ENCODE measurements around the gene PDE8B.

The PDE8B gene

GRCh38 chr5:77181596-77182304 lies 28.7 kb upstream of the PDE8B start:
- Histone ChIP-seq H3K9me3 (ENCODE audit: low read length) (no peaks in the 10 kb centered on the region), H2AFZ (ENCODE audit: low read length) (no peak overlapping the region), H3K27ac (ENCODE audit: low read depth, low read length, poor library complexity, severe bottlenecking) (no peak overlapping the region), H3K9me2 (ENCODE audit: low read depth, low read length) (no peaks in the 10 kb centered on the region), H3K36me3 (ENCODE audit: insufficient read depth, low read length) (no peaks in the 10 kb centered on the region), H3K79me2 (ENCODE audit: insufficient read depth, low read length) (no peaks in the 10 kb centered on the region), H3K4me2 (ENCODE audit: low read length) (no peak overlapping the region), H3F3A (ENCODE audit: insufficient read depth, low read length) (no peaks in the 10 kb centered on the region), H3K4me3 (ENCODE audit: low read depth, low read length, poor library complexity, severe bottlenecking) (no peak overlapping the region), H3K4me1 (ENCODE audit: insufficient read depth, low read length, severe bottlenecking) (no peaks in the 10 kb centered on the region), H3K9ac (ENCODE audit: low read length) (no peak overlapping the region), H4K20me1 (ENCODE audit: insufficient read depth, low read length) (no peaks in the 10 kb centered on the region), H3K27me3 (ENCODE audit: insufficient read depth, low read length) (no peaks in the 10 kb centered on the region)
- no peak for TF ChIP-seq CTCF (IDR thresholded peaks at IDR 0.05; ENCODE audit: low read length)
- TF ChIP-seq EZH2 (IDR thresholded peaks at IDR 0.05; ENCODE audit: borderline replicate concordance, low read length), result no peak

- Histone ChIP-seq H3K9ac (ENCODE audit: low read length) (no peak overlapping the region), H3K36me3 (ENCODE audit: insufficient read depth, low read length) (no peaks in the 10 kb centered on the region), H4K20me1 (ENCODE audit: insufficient read depth, low read length) (no peaks in the 10 kb centered on the region), H3K4me2 (ENCODE audit: low read length) (no peak overlapping the region), H3F3A (ENCODE audit: insufficient read depth, low read length) (no peaks in the 10 kb centered on the region), H3K27ac (ENCODE audit: low read depth, low read length, poor library complexity, severe bottlenecking) (no peak overlapping the region), H3K9me2 (ENCODE audit: low read depth, low read length) (no peaks in the 10 kb centered on the region), H3K79me2 (ENCODE audit: insufficient read depth, low read length) (no peaks in the 10 kb centered on the region), H3K9me3 (ENCODE audit: low read length) (no peaks in the 10 kb centered on the region), H3K27me3 (ENCODE audit: insufficient read depth, low read length) (no peaks in the 10 kb centered on the region), H3K4me3 (ENCODE audit: low read depth, low read length, poor library complexity, severe bottlenecking) (no peak overlapping the region), H2AFZ (ENCODE audit: low read length) (no peak overlapping the region), H3K4me1 (ENCODE audit: insufficient read depth, low read length, severe bottlenecking) (no peaks in the 10 kb centered on the region)
- TF ChIP-seq EZH2 (IDR thresholded peaks at IDR 0.05; ENCODE audit: borderline replicate concordance, low read length) (no peak), CTCF (IDR thresholded peaks at IDR 0.05; ENCODE audit: low read length) (no peak)
Observed at GRCh38 chr5:77182367-77182766, 28.1 kb upstream of the PDE8B start.

- no peaks in the 10 kb centered on the region for H3K79me2 ChIP-seq (ENCODE audit: insufficient read depth, low read length)
- no peaks in the 10 kb centered on the region for H4K20me1 ChIP-seq (ENCODE audit: insufficient read depth, low read length)
- H3F3A ChIP-seq (ENCODE audit: insufficient read depth, low read length), result no peaks in the 10 kb centered on the region
- H3K36me3 ChIP-seq (ENCODE audit: insufficient read depth, low read length), result no peaks in the 10 kb centered on the region
- H3K27me3 ChIP-seq (ENCODE audit: insufficient read depth, low read length), result no peaks in the 10 kb centered on the region
- no peaks in the 10 kb centered on the region for H3K9me3 ChIP-seq (ENCODE audit: low read length)
- H3K4me2 ChIP-seq (ENCODE audit: low read length), result no peak overlapping the region
- no peaks in the 10 kb centered on the region for H3K4me1 ChIP-seq (ENCODE audit: insufficient read depth, low read length, severe bottlenecking)
- H3K27ac ChIP-seq (ENCODE audit: low read depth, low read length, poor library complexity, severe bottlenecking), result no peak overlapping the region
- H3K9ac ChIP-seq (ENCODE audit: low read length), result no peak overlapping the region
- no peak overlapping the region for H2AFZ ChIP-seq (ENCODE audit: low read length)
- H3K4me3 ChIP-seq (ENCODE audit: low read depth, low read length, poor library complexity, severe bottlenecking), result no peak overlapping the region
- no peaks in the 10 kb centered on the region for H3K9me2 ChIP-seq (ENCODE audit: low read depth, low read length)
- TF ChIP-seq CTCF (IDR thresholded peaks at IDR 0.05; ENCODE audit: low read length) (no peak), EZH2 (IDR thresholded peaks at IDR 0.05; ENCODE audit: borderline replicate concordance, low read length) (no peak)
Observed at GRCh38 chr5:77186652-77187370, 23.7 kb upstream of the PDE8B start.
